ENCODE data around the gene GYPC. TPM values are rescaled to one million over a fixed set of nuclear protein-coding genes. Genes with fewer than 3 reads are reported as not detected.

The GYPC gene
- total and polyA plus RNA-seq, 2 of the 4 experiments (the other 2 are of a cell fraction) = 53.4 to 96.3 TPM

- POLR2A ChIA-PET (ENCODE audit: unreplicated experiment) = no interaction called here
Observed at GRCh38 chr2:126686286-126686685, 30.3 kb downstream of the GYPC start.

More at GRCh38 chr2:126686286-126686685, 30.3 kb downstream of the GYPC start:
- no peak overlapping the region for H4K8ac ChIP-seq (ENCODE audit: low read depth in 2 of 2, low read length in 2 of 2)
- no peak overlapping the region for H2BK5ac ChIP-seq (ENCODE audit: low read depth, low read length, poor library complexity, severe bottlenecking)
- no peak overlapping the region for H4K5ac ChIP-seq (ENCODE audit: low read depth, low read length)
- no peak overlapping the region for H3K56ac ChIP-seq (ENCODE audit: extremely low read depth, insufficient read depth, low read length)
- H2BK20ac ChIP-seq (ENCODE audit: low read depth, low read length) = no peak overlapping the region
- TF ChIP-seq CTCF (conservative IDR thresholded peaks at IDR 0.05; ENCODE audit: low read depth, low read length) (no peak), FOS (IDR thresholded peaks at IDR 0.05; ENCODE audit: low read depth, low read length) (no peak), RAD21 (IDR thresholded peaks at IDR 0.05; ENCODE audit: low read length) (no peak), ELK1 (IDR thresholded peaks at IDR 0.05; ENCODE audit: borderline replicate concordance, low read depth, low read length) (no peak), NFE2L2 (IDR thresholded peaks at IDR 0.05; ENCODE audit: low read depth, low read length) (no peak), RFX5 (IDR thresholded peaks at IDR 0.05; ENCODE audit: low read depth, low read length) (no peak), MAFK (IDR thresholded peaks at IDR 0.05; ENCODE audit: low read depth, low read length) (no peak), POLR2A (IDR thresholded peaks at IDR 0.05; ENCODE audit: low read depth, low read length) (no peak), CEBPB (IDR thresholded peaks at IDR 0.05; ENCODE audit: low read depth, low read length) (no peak), MXI1 (IDR thresholded peaks at IDR 0.05; ENCODE audit: borderline replicate concordance, low read depth, low read length) (no peak), USF2 (IDR thresholded peaks at IDR 0.05; ENCODE audit: low read depth, low read length) (no peak)
- CTCF ChIA-PET = no interaction called here
- H4K20me1 ChIP-seq (ENCODE audit: insufficient read depth, low read length) = peaks cover 17% of the 10 kb centered on the region; the same call in 1 of the 2 replicates
- no peak overlapping the region for H3K4ac ChIP-seq (ENCODE audit: low read depth, low read length)
- H3K4me3 ChIP-seq (ENCODE audit: insufficient read depth, low read depth, low read length) = no peak overlapping the region
- no peak overlapping the region for H3K9ac ChIP-seq (ENCODE audit: low read depth, low read length)
- no peak overlapping the region for H3K18ac ChIP-seq (ENCODE audit: low read depth, low read length)
- H3K27me3 ChIP-seq (ENCODE audit: control insufficient read depth, insufficient read depth, low read length) = no peaks in the 10 kb centered on the region
- H3K79me1 ChIP-seq (ENCODE audit: low read depth in 1 of 2, low read length in 2 of 2) = peaks cover 11 to 12% of the 10 kb centered on the region in 2 experiments; a peak in 3 of 4 replicates
- no peak overlapping the region for H3K23ac ChIP-seq (ENCODE audit: low read depth, low read length)
- dilution Hi-C loops (cut with HindIII; ENCODE audit: low sequenced_read_pairs, unreplicated experiment) = no loop called here
- ATAC-seq (ENCODE audit: low read depth) = no peak
- H2BK120ac ChIP-seq (ENCODE audit: low read depth, low read length) = no peak overlapping the region
- H3K4me1 ChIP-seq (ENCODE audit: control insufficient read depth, insufficient read depth, low read length) = no peaks in the 10 kb centered on the region
- WGBS, 2 experiments (ENCODE audit: extremely low coverage in 2 of 2, insufficient read length in 1 of 2) = 40% methylated on average over 1 of the region's 5 CpGs; no CpG with 5 or more reads in 1 of the 2 experiments
- no peak overlapping the region for H2AK9ac ChIP-seq (replicated peaks; ENCODE audit: low read depth, low read length, poor library complexity)
- H3K9me1 ChIP-seq (ENCODE audit: insufficient read depth, low read length) = peaks cover 18% of the 10 kb centered on the region; the same call in 1 of the 2 replicates
- H3K4me2 ChIP-seq (ENCODE audit: low read depth, low read length) = no peak overlapping the region
- H3K36me3 ChIP-seq (ENCODE audit: control insufficient read depth, insufficient read depth, low read length) = peaks cover 30% of the 10 kb centered on the region
- no peak overlapping the region for H4K91ac ChIP-seq (ENCODE audit: insufficient read depth, low read depth, low read length)
- H2AFZ ChIP-seq (replicated peaks; ENCODE audit: low read length, poor library complexity) = no peak overlapping the region
- BruUV-seq (replicated peaks) = no TSS peak
- no peaks in the 10 kb centered on the region for H3K9me3 ChIP-seq (ENCODE audit: control insufficient read depth, insufficient read depth, low read length)
- no peak overlapping the region for H3K14ac ChIP-seq (replicated peaks; ENCODE audit: low read depth, low read length)
- in situ Hi-C loops (cut with MboI; ENCODE audit: low sequenced_read_pairs) = no loop called here
- H2BK15ac ChIP-seq (ENCODE audit: low read depth, low read length) = no peak overlapping the region
- no peak overlapping the region for H2AK5ac ChIP-seq (ENCODE audit: low read depth, low read length)
- no peak overlapping the region for H3K27ac ChIP-seq (ENCODE audit: insufficient read depth, low read length)
- intact Hi-C loops (cut with micrococcal nuclease) = no loop called here
- DNase-seq = no peak
